ENCODE data around the gene SERGEF.
"Not testable (repeated sequence)": the region's sequence is repeated elsewhere in the genome, so short reads cannot be mapped to it uniquely, and the experiment has no call there.

SERGEF gene

GRCh38 chr11:17898782-17899181 lies 114.1 kb downstream of the SERGEF start:
- DNase-seq, result no peak

GRCh38 chr11:17898071-17898470 lies 114.8 kb downstream of the SERGEF start:
- no peak for DNase-seq

GRCh38 chr11:17897495-17897894 lies 115.4 kb downstream of the SERGEF start:
- no peak for DNase-seq

GRCh38 chr11:17896496-17897151 lies 116.2 kb downstream of the SERGEF start:
- DNase-seq, result not testable (repeated sequence)

GRCh38 chr11:17894929-17895658 lies 117.8 kb downstream of the SERGEF start:
- DNase-seq, result no peak

- no peak for DNase-seq
These were observed 120.4 kb downstream of the SERGEF start for GRCh38 chr11:17892409-17892808.

GRCh38 chr11:17890325-17890724 lies 122.5 kb downstream of the SERGEF start:
- no peak for DNase-seq

- no peak for DNase-seq
These were observed 125.1 kb downstream of the SERGEF start for GRCh38 chr11:17887779-17888178.

GRCh38 chr11:17883946-17884345 lies 128.9 kb downstream of the SERGEF start:
- no peak for DNase-seq

- DNase-seq, result no peak
These were observed 129.8 kb downstream of the SERGEF start for GRCh38 chr11:17883057-17883456.

GRCh38 chr11:17878743-17879142 lies 134.1 kb downstream of the SERGEF start:
- no peak for DNase-seq

- DNase-seq, result no peak
These were observed 135.0 kb downstream of the SERGEF start for GRCh38 chr11:17877886-17878285.

- no peak for DNase-seq
These were observed 136.0 kb downstream of the SERGEF start for GRCh38 chr11:17876827-17877226.

GRCh38 chr11:17875891-17876290 lies 137.0 kb downstream of the SERGEF start:
- no peak for DNase-seq

- no peak for DNase-seq
These were observed 139.3 kb downstream of the SERGEF start for GRCh38 chr11:17873586-17873985.

- DNase-seq, result not testable (repeated sequence)
These were observed 144.4 kb downstream of the SERGEF start for GRCh38 chr11:17868398-17868797.

GRCh38 chr11:17867341-17867740 lies 145.5 kb downstream of the SERGEF start:
- DNase-seq, result no peak

GRCh38 chr11:17865765-17866428 lies 146.9 kb downstream of the SERGEF start:
- DNase-seq, result no peak

- no peak for DNase-seq
These were observed 148.3 kb downstream of the SERGEF start for GRCh38 chr11:17864478-17864941.

GRCh38 chr11:17861036-17861755 lies 151.7 kb downstream of the SERGEF start:
- DNase-seq, result no peak

GRCh38 chr11:17859552-17859951 lies 153.3 kb downstream of the SERGEF start:
- DNase-seq, result no peak

GRCh38 chr11:17855531-17856290 lies 157.1 kb downstream of the SERGEF start:
- DNase-seq, result no peak
